Adipocyte (in vitro differentiated cells): Measurements from ENCODE around the gene CDK19.
"Not testable (repeated sequence)": the region's sequence is repeated elsewhere in the genome, so short reads cannot be mapped to it uniquely, and the experiment has no call there.

ENCODE experiments used
- DNase-seq: peaks from one replicate; pipeline ENCODE4 v3.0.0-alpha.2; 2015; ENCODE audit warnings: low read depth
- H3K27me3 ChIP-seq: replicated peaks from 2 replicates; pipeline ENCODE4 v1.7.0; 2013; ENCODE audit warnings: mild to moderate bottlenecking, low read length, moderate library complexity; ENCODE audit not compliant: control insufficient read depth, insufficient read depth
- H3K36me3 ChIP-seq: 2 replicates; pipeline ENCODE4 v1.7.0; 2013; ENCODE audit warnings: low read length, mild to moderate bottlenecking, moderate library complexity; ENCODE audit not compliant: control insufficient read depth, insufficient read depth, severe bottlenecking
- H3K4me1 ChIP-seq: 2 replicates; pipeline ENCODE4 v1.7.0; 2013; ENCODE audit warnings: mild to moderate bottlenecking, low read length, moderate library complexity; ENCODE audit not compliant: control insufficient read depth, insufficient read depth
- H3K4me3 ChIP-seq: 2 replicates; pipeline ENCODE4 v1.7.0; 2013; ENCODE audit warnings: mild to moderate bottlenecking, low read length, moderate library complexity
- H3K9ac ChIP-seq: 2 replicates; pipeline ENCODE4 v1.7.0; 2013; ENCODE audit warnings: mild to moderate bottlenecking, low read length, moderate library complexity
- H3K9me3 ChIP-seq: 2 replicates; pipeline ENCODE4 v1.7.0; 2013; ENCODE audit warnings: mild to moderate bottlenecking, low read length, moderate library complexity; ENCODE audit not compliant: control insufficient read depth

Gene CDK19

DNA sequence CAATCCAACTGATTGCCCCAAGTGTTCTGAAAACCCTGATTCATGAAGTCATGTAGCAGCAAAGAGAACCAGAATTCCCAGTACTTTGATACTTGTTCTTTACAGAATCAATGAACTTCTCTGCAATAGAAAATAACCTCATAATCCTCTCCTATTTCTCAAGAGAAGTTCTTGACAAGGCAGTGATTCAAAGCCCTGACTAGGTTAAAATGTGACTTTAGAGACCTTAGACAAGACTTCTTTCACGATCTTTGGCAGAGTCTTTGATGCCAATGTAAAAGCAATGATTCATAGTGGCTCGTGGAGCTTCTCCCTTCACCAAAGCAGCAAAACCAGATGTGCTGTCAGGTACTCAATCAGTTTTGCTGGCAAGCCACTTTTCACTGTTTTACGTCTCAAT, 95.2 kb downstream of the CDK19 start:
- no peak overlapping the region for H3K9ac ChIP-seq

GRCh38 chr6:110719601-110720000, 95.7 kb downstream of the CDK19 start:
- not testable (repeated sequence) for DNase-seq, H3K4me1 ChIP-seq, H3K9me3 ChIP-seq, H3K27me3 ChIP-seq, H3K36me3 ChIP-seq, H3K9ac ChIP-seq, H3K4me3 ChIP-seq

More for the DNA sequence above, 95.2 kb downstream of the CDK19 start:
- Histone ChIP-seq H3K36me3 (no peaks in the 10 kb centered on the region), H3K27me3 (no peaks in the 10 kb centered on the region), H3K4me3 (no peak overlapping the region), H3K4me1 (no peaks in the 10 kb centered on the region), H3K9me3 (no peaks in the 10 kb centered on the region)
- DNase-seq, result no peak

- Histone ChIP-seq H3K4me3 (no peak overlapping the region), H3K9ac (no peak overlapping the region), H3K36me3 (no peaks in the 10 kb centered on the region), H3K4me1 (peaks cover 10% of the 10 kb centered on the region), H3K27me3 (no peaks in the 10 kb centered on the region), H3K9me3 (no peaks in the 10 kb centered on the region)
- peak; percentile 2 for DNase-seq
These were observed 101.1 kb downstream of the CDK19 start for GRCh38 chr6:110714143-110714542.

- Histone ChIP-seq H3K9me3 (no peaks in the 10 kb centered on the region), H3K36me3 (no peaks in the 10 kb centered on the region), H3K27me3 (no peaks in the 10 kb centered on the region), H3K4me1 (peaks cover 21% of the 10 kb centered on the region), H3K4me3 (no peak overlapping the region), H3K9ac (no peak overlapping the region)
- DNase-seq, result no peak
These were observed 103.0 kb downstream of the CDK19 start for GRCh38 chr6:110712238-110712637.

- no peak for DNase-seq
- Histone ChIP-seq H3K36me3 (no peaks in the 10 kb centered on the region), H3K4me1 (peaks cover 21% of the 10 kb centered on the region), H3K4me3 (no peak overlapping the region), H3K9ac (no peak overlapping the region), H3K27me3 (no peaks in the 10 kb centered on the region), H3K9me3 (no peaks in the 10 kb centered on the region)
These were observed 105.2 kb downstream of the CDK19 start for GRCh38 chr6:110710115-110710514.

DNA sequence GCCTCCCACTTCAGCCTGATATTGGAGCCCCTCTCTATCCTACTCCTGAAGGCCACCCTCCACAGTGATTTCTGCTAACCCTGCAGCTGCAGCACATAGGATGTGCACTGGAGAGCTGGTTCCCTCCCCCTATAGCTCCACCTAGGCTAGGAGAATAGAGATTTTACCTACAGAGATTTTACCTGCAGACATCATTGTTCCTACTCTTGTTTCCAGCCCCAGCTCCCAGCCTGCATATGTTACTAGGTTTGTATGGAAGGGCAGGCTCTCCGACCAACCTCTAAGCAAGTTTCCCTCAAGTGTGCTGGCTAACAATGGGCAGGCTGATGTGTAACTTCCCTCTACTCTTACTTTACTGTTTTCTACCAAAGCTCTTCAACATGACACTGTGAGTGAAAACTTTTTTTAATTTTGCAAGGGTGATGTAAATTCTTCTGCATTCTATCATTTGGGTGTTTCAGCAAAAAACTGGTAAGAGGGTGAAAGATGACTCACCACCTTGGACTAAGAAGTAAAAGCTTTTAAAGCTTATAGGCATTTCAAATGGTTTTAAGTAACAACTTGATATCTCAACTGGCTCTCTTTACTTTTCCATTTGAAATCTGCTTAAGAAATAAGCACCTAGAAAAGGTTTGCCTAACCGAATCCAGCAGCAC, 106.8 kb downstream of the CDK19 start:
- Histone ChIP-seq H3K4me3 (no peak overlapping the region), H3K4me1 (peaks cover 35% of the 10 kb centered on the region), H3K36me3 (no peaks in the 10 kb centered on the region), H3K27me3 (no peaks in the 10 kb centered on the region), H3K9ac (no peak overlapping the region), H3K9me3 (no peaks in the 10 kb centered on the region)
- peak; percentile 51 for DNase-seq

DNA sequence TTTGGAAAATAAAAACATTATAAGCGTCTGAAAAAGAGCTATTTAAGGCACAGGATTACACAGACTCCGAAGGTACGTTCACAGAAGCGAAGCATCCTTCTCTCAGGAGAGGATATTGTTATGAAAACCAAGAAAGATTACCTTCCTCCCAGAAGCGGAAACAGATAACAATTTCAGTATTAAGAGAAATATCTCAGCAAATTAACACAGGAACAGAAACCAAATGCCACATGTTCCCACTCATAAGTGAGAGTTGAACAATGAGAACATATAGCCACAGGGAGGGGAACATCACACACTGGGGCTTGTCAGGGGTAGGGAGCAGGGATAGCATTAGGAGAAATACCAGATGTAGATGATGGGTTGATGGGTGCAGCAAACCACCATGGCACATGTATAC, 109.7 kb downstream of the CDK19 start:
- Histone ChIP-seq H3K9me3 (no peaks in the 10 kb centered on the region), H3K27me3 (no peaks in the 10 kb centered on the region), H3K9ac (no peak overlapping the region), H3K36me3 (no peaks in the 10 kb centered on the region), H3K4me1 (peaks cover 40% of the 10 kb centered on the region), H3K4me3 (no peak overlapping the region)
- DNase-seq, result no peak

GRCh38 chr6:110703906-110704594, 111.2 kb downstream of the CDK19 start:
- no peaks in the 10 kb centered on the region for H3K36me3 ChIP-seq
- no peaks in the 10 kb centered on the region for H3K9me3 ChIP-seq
- H3K9ac ChIP-seq, result no peak overlapping the region
- H3K4me1 ChIP-seq, result peaks cover 39% of the 10 kb centered on the region
- H3K27me3 ChIP-seq, result no peaks in the 10 kb centered on the region
- H3K4me3 ChIP-seq, result peak overlapping the region; percentile 50
- DNase-seq, result peak; percentile 55

GRCh38 chr6:110703010-110703905, 112.0 kb downstream of the CDK19 start:
- Histone ChIP-seq H3K9ac (no peak overlapping the region), H3K4me3 (peak overlapping the region; percentile 50), H3K4me1 (peaks cover 32% of the 10 kb centered on the region), H3K27me3 (no peaks in the 10 kb centered on the region), H3K36me3 (no peaks in the 10 kb centered on the region), H3K9me3 (no peaks in the 10 kb centered on the region)
- DNase-seq, result no peak

- Histone ChIP-seq H3K27me3 (no peaks in the 10 kb centered on the region), H3K9me3 (no peaks in the 10 kb centered on the region), H3K4me1 (peaks cover 28% of the 10 kb centered on the region), H3K36me3 (no peaks in the 10 kb centered on the region), H3K9ac (no peak overlapping the region), H3K4me3 (no peak overlapping the region)
- no peak for DNase-seq
These were observed 115.5 kb downstream of the CDK19 start for GRCh38 chr6:110699780-110700179.

DNA sequence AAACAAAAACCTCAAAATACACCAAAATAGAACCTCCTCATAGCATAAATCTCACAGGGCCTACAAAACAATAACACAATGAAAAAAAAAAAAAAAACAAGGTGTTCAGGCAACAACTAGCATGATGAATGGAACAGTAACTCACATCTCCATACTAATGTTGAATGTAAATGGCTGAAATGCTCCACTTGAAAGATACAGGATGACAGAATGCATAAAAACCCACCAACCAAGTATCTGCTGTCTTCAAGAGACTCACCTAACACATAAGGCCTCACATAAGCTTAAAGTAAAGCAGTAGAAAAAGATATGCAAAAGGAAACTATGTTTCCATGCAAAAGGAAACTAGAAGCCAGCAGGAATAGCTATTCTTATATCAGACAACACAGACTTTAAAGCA, 121.3 kb downstream of the CDK19 start:
- H3K9ac ChIP-seq, result no peak overlapping the region
- no peak for DNase-seq
- H3K9me3 ChIP-seq, result no peaks in the 10 kb centered on the region
- H3K27me3 ChIP-seq, result no peaks in the 10 kb centered on the region
- H3K36me3 ChIP-seq, result no peaks in the 10 kb centered on the region
- no peaks in the 10 kb centered on the region for H3K4me1 ChIP-seq
- H3K4me3 ChIP-seq, result no peak overlapping the region
